ENCODE results near the gene SMIM35.

The SMIM35 gene

GRCh38 chr11:118000067-118000849 lies 86.5 kb downstream of the SMIM35 start:
- no peak for DNase-seq

- no peak for DNase-seq
These were observed 87.3 kb downstream of the SMIM35 start for GRCh38 chr11:117999354-117999993.

GRCh38 chr11:117998664-117999353 lies 88.0 kb downstream of the SMIM35 start:
- no peak for DNase-seq

- no peak for DNase-seq
These were observed 88.8 kb downstream of the SMIM35 start for GRCh38 chr11:117997823-117998579.

- no peak for DNase-seq
These were observed 89.4 kb downstream of the SMIM35 start for GRCh38 chr11:117997406-117997805.

- DNase-seq: no peak
These were observed 90.7 kb downstream of the SMIM35 start for GRCh38 chr11:117996058-117996457.

- no peak for DNase-seq
These were observed 91.3 kb downstream of the SMIM35 start for GRCh38 chr11:117995472-117995871.

GRCh38 chr11:117993988-117994745 lies 92.6 kb downstream of the SMIM35 start:
- DNase-seq: no peak

GRCh38 chr11:117992620-117993019 lies 94.1 kb downstream of the SMIM35 start:
- DNase-seq: no peak

GRCh38 chr11:117992136-117992535 lies 94.6 kb downstream of the SMIM35 start:
- DNase-seq: no peak

- no peak for DNase-seq
These were observed 97.2 kb downstream of the SMIM35 start for GRCh38 chr11:117989351-117990102.

GRCh38 chr11:117986981-117987574 lies 99.7 kb downstream of the SMIM35 start:
- DNase-seq: peak; percentile 27

- DNase-seq: peak; percentile 69
These were observed 100.5 kb downstream of the SMIM35 start, which contains the start of gene IL10RA for GRCh38 chr11:117985953-117986887. TSS of gene IL10RA (plus strand) at chr11:117986394. CDS start at chr11:117986468, 74 bp downstream.

- DNase-seq: no peak
These were observed 102.3 kb downstream of the SMIM35 start for GRCh38 chr11:117984476-117984875.

GRCh38 chr11:117983163-117983475 lies 103.6 kb downstream of the SMIM35 start:
- no peak for DNase-seq

- DNase-seq: no peak
These were observed 106.0 kb downstream of the SMIM35 start for GRCh38 chr11:117980720-117981119.

- DNase-seq: no peak
These were observed 106.5 kb downstream of the SMIM35 start for GRCh38 chr11:117980280-117980679.

- no peak for DNase-seq
These were observed 107.1 kb downstream of the SMIM35 start for GRCh38 chr11:117979481-117980211.

- no peak for DNase-seq
These were observed 107.8 kb downstream of the SMIM35 start for GRCh38 chr11:117978991-117979390.

Data from effector CD8-positive, alpha-beta T cell (primary cell).